ENCODE data around the gene ZBTB32.

DNA sequence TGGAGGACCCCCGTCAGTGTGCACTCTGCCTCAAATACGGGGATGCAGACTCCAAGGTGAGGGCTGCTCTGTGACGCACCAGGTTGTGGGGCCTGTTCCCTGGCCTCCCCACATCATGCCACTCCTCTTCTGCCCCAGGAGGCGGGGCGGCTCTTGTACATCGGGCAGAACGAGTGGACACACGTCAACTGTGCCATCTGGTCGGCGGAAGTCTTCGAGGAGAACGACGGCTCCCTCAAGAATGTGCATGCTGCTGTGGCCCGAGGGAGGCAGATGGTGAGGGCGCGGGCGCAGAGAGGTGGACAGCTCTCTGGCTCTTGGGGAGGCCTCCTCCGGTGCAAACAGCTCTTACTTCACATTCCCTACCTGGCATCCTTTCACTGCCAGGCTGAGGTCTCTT is 24.7 kb downstream of the ZBTB32 start:
- TF ChIP-seq, protein P1, sequence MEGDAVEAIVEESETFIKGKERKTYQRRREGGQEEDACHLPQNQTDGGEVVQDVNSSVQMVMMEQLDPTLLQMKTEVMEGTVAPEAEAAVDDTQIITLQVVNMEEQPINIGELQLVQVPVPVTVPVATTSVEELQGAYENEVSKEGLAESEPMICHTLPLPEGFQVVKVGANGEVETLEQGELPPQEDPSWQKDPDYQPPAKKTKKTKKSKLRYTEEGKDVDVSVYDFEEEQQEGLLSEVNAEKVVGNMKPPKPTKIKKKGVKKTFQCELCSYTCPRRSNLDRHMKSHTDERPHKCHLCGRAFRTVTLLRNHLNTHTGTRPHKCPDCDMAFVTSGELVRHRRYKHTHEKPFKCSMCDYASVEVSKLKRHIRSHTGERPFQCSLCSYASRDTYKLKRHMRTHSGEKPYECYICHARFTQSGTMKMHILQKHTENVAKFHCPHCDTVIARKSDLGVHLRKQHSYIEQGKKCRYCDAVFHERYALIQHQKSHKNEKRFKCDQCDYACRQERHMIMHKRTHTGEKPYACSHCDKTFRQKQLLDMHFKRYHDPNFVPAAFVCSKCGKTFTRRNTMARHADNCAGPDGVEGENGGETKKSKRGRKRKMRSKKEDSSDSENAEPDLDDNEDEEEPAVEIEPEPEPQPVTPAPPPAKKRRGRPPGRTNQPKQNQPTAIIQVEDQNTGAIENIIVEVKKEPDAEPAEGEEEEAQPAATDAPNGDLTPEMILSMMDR (IDR thresholded peaks at IDR 0.05), result no peak
- TF ChIP-seq POLR2A (IDR thresholded peaks at IDR 0.05), result no peak
